A673 (cell line): ENCODE measurements around the gene SNX7. TPM values are rescaled to one million over a fixed set of nuclear protein-coding genes. Genes with fewer than 3 reads are reported as not detected.

Experiments
- BruUV-seq: library from RNA; stranded (reverse); fragments of 400-500 nt; replicated peaks from 2 replicates; lab custom pipeline; 2021; lab: Mats Ljungman, UMichigan
- CTCF ChIA-PET: fragments of 300-600 bp; sonication (Branson Sonifier 250); formaldehyde crosslinking; loops from one replicate; lab custom pipeline; 2022; ENCODE audit warnings: antibody characterized with exemption; lab: Charles Lee
- POLR2A ChIA-PET: fragments of 300-600 bp; sonication (Branson Sonifier 250); formaldehyde crosslinking; loops from one replicate; lab custom pipeline; 2022; ENCODE audit warnings: antibody characterized with exemption; ENCODE audit not compliant: low non-redundant PET; lab: Charles Lee
- DNase-seq: peaks from one replicate; pipeline ENCODE4 v3.0.0-alpha.2; 2015; ENCODE audit warnings: low spot score
- H3K27ac ChIP-seq: fragments of 200-600 bp; sonication (generic); 2 replicates; pipeline ENCODE4 v1.5.1; 2016; ENCODE audit warnings: mixed run types, low read depth, mild to moderate bottlenecking, mixed read lengths, antibody characterized with exemption, low read length; ENCODE audit not compliant: poor library complexity, severe bottlenecking
- H3K27me3 ChIP-seq: fragments of 200-600 bp; sonication (generic); replicated peaks from 2 replicates; pipeline ENCODE4 v1.6.1; 2017; ENCODE audit warnings: mixed run types, low read depth, mild to moderate bottlenecking, mixed read lengths, antibody characterized with exemption, low read length; ENCODE audit not compliant: insufficient read depth, poor library complexity
- H3K36me3 ChIP-seq: fragments of 200-600 bp; sonication (generic); 2 replicates; pipeline ENCODE4 v1.6.1; 2016; ENCODE audit warnings: mixed run types, mild to moderate bottlenecking, mixed read lengths, antibody characterized with exemption, low read length; ENCODE audit not compliant: insufficient read depth, poor library complexity, severe bottlenecking
- H3K4me1 ChIP-seq: fragments of 200-600 bp; sonication (generic); 2 replicates; pipeline ENCODE4 v1.6.1; 2017; ENCODE audit warnings: mixed run types, mild to moderate bottlenecking, mixed read lengths, antibody characterized with exemption, low read length; ENCODE audit not compliant: insufficient read depth, poor library complexity, severe bottlenecking
- H3K4me3 ChIP-seq: fragments of 200-600 bp; sonication (generic); 2 replicates; pipeline ENCODE4 v1.5.1; 2016; ENCODE audit warnings: low read depth, mixed run types, mild to moderate bottlenecking, mixed read lengths, low read length; ENCODE audit not compliant: poor library complexity, severe bottlenecking
- H3K9me3 ChIP-seq: fragments of 200-600 bp; sonication (generic); 2 replicates; pipeline ENCODE4 v1.6.1; 2016; ENCODE audit warnings: mixed run types, low read depth, mild to moderate bottlenecking, mixed read lengths, antibody characterized with exemption, low read length; ENCODE audit not compliant: poor library complexity, severe bottlenecking
- CTCF ChIP-seq: fragments of 300-800, 200-600 bp; sonication (generic); conservative IDR thresholded peaks from 2 replicates; pipeline ENCODE4 v1.5.1; 2017; ENCODE audit warnings: low read depth, mild to moderate bottlenecking, antibody characterized with exemption, low read length, moderate library complexity, mixed read lengths
- EZH2 ChIP-seq: fragments of 200-600 bp; sonication (generic); IDR thresholded peaks from 2 replicates; pipeline ENCODE4 v1.6.1; 2017; ENCODE audit warnings: borderline replicate concordance, low read depth, mild to moderate bottlenecking, mixed read lengths, antibody characterized with exemption, low read length; ENCODE audit not compliant: poor library complexity, severe bottlenecking
- intact Hi-C: fragments of 100-400 bp; cut with micrococcal nuclease; formaldehyde crosslinking; loops from one replicate; pipeline ENCODE4 v1.10.0; 2022; ENCODE audit not compliant: unreplicated experiment
- total RNA-seq: library from RNA; stranded (reverse); gene quantifications from 2 replicates; pipeline ENCODE4 v1.2.3, GENCODE V29; 2021

The SNX7 gene
- total RNA-seq, 1 experiment from 2014 or later, result 4.4 TPM

DNA sequence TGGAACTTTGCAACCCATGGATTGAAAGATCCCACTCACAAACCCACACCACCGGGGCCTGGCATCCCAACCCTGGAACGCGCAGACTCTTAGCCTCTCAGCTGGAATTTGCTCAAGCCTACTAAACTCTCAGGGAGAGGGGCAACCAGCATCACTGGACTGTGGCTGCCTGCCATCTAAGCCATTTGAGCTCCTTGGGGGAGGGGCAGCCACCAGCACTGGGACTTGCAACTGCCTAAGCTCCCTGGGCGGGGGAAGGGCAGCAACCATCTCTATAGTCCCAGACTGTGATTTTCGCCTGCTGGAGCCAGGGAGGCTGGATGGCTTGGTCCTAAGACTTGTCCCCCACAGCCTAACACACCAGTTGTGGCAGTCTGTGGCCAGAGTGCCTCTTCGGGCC, 122.3 kb downstream of the SNX7 start:
- CTCF ChIA-PET, result no interaction called here
- Histone ChIP-seq H3K4me3 (no peak overlapping the region), H3K27me3 (no peaks in the 10 kb centered on the region), H3K36me3 (no peaks in the 10 kb centered on the region), H3K4me1 (no peaks in the 10 kb centered on the region), H3K27ac (no peak overlapping the region), H3K9me3 (no peaks in the 10 kb centered on the region)
- TF ChIP-seq EZH2 (no peak), CTCF (no peak)
- POLR2A ChIA-PET, result interaction anchor here (0.7 kb wide), 1 partner anchor 69 kb away, joined by 3 read pairs; no protein-coding TSS in a partner anchor
- BruUV-seq, result no TSS peak
- intact Hi-C loops, result no loop called here
- DNase-seq, result no peak

DNA sequence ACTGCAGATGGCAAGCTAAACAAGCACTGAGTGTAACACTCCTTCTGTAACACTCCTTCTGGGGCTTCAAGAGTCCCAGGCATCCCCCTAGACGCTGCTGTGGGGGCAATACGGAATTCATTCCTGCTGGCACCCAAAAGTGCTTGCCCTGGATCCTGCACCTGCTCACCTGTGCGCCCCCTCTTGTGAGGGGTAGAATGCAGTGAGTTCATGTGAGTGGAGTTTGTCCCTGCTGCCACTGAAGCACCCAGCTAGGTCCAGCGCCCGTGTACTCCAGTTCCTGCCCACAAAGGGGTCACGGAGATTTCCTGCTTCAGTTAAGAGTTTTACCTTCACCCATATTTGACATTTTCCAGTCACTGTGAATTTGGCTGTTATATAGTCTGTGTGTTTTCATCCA, 130.0 kb downstream of the SNX7 start:
- intact Hi-C loops, result loop anchor here (10.0 kb wide), 2 partner anchors 383 to 913 kb away; no protein-coding TSS in a partner anchor
- TF ChIP-seq EZH2, result no peak
- TF ChIP-seq CTCF, result no peak
- Histone ChIP-seq H3K4me3 (no peak overlapping the region), H3K9me3 (no peaks in the 10 kb centered on the region), H3K27ac (no peak overlapping the region), H3K27me3 (no peaks in the 10 kb centered on the region), H3K36me3 (no peaks in the 10 kb centered on the region), H3K4me1 (no peaks in the 10 kb centered on the region)
- ChIA-PET POLR2A (no interaction called here), CTCF (interaction anchor here (0.7 kb wide), 1 partner anchor 390 kb away, joined by 6 read pairs; no protein-coding TSS in a partner anchor)
- DNase-seq, result no peak
- BruUV-seq, result no TSS peak

- H3K27ac ChIP-seq, result no peak overlapping the region
- BruUV-seq, result no TSS peak
- intact Hi-C loops, result loop anchor here (10.0 kb wide), 2 partner anchors 383 to 913 kb away; no protein-coding TSS in a partner anchor
Observed at GRCh38 chr1:98792123-98792522, 130.6 kb downstream of the SNX7 start.

More at GRCh38 chr1:98792123-98792522, 130.6 kb downstream of the SNX7 start:
- H3K4me1 ChIP-seq, result no peaks in the 10 kb centered on the region
- ChIA-PET POLR2A (no interaction called here), CTCF (no interaction called here)
- no peak overlapping the region for H3K4me3 ChIP-seq
- H3K27me3 ChIP-seq, result no peaks in the 10 kb centered on the region
- no peaks in the 10 kb centered on the region for H3K9me3 ChIP-seq
- TF ChIP-seq EZH2, result no peak
- TF ChIP-seq CTCF, result no peak
- no peak for DNase-seq
- no peaks in the 10 kb centered on the region for H3K36me3 ChIP-seq
